Activated T-helper 1 cell treated with anti-CD3 and anti-CD28 coated beads, Interleukin-2, amount 50 U/mL, for 16 hours (primary cell): ENCODE measurements around the gene TNFRSF14.

Source experiments
- DNase-seq, 2 donors: peaks; one replicate each; pipeline ENCODE4 v3.0.0-alpha.2; 2020; ENCODE audit warnings: low read depth in 1 of 2, low spot score in 1 of 2

TNFRSF14 gene

GRCh38 chr1:2597441-2598328 lies 41.5 kb downstream of the TNFRSF14 start:
- no peak for DNase-seq

DNA sequence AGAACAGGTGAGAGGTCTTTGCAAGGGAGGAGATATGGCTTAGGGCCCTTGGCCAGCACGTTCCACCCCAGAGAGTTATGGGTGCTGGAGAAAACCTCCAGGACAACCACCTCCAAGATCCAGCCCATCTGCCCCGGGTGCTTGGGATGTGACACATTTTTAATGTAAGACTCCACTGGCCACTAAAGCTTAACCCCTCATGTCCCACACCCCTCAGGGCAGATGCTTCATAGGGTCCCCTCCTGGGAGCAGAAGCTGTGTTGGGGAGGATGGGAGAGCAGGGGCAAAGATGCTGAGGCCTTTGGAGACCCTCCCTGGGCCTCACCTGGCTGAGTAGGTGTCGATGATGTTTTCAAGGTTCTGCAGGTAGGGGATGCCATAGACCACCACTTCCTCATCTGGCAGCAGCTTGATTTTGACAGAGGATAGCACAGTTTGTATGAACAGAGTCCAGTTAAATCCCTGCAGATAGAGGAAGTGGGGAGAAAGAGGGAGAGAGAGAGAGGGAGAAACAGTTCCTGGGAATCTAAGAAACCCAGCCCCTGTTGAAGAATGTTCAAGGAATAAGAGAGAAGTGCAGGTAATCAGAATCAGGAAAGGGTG lies 42.3 kb downstream of the TNFRSF14 start:
- no peak for DNase-seq

- DNase-seq: no peak
These were observed 45.6 kb downstream of the TNFRSF14 start for GRCh38 chr1:2601721-2602303.

- DNase-seq: no peak
These were observed 46.2 kb downstream of the TNFRSF14 start for GRCh38 chr1:2602311-2602835.

GRCh38 chr1:2602866-2603520 lies 46.8 kb downstream of the TNFRSF14 start:
- DNase-seq: no peak

GRCh38 chr1:2603521-2604155 lies 47.5 kb downstream of the TNFRSF14 start:
- DNase-seq: no peak

DNA sequence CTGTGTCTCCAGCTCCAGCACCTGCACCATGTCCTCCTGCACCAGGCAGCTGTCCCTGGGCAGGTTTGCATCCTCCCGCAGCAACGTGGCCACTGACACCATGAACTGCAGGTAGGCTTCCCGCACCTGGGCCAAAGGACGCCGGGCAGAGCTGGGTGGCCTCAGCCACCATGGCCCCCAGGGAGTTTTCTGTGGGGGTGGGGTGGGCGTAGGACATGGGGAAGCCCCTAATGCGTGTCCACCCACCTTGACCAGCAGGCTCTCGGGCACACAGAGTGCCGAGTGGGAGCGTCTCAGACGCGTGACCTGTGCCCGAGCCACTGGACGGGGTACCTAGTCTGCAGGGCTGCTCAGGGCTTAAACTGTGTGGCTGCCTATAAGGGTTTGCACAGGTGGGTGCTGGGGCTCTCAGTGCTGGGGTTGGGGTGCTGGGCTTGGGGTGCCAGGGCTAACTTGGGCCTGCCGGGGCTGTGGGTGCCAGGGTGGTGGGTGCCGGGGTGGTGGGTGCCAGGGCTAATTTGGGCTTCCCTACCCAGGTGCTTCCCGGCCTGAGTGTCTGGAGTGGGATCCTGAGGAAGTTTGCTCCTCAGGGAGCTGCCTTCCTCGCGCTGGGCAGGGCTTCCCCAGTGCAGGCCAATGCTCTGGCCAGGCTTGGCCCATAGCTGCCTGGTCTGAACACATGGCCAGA lies 48.1 kb downstream of the TNFRSF14 start:
- DNase-seq: no peak

GRCh38 chr1:2604844-2605508 lies 48.8 kb downstream of the TNFRSF14 start:
- DNase-seq: no peak

DNA sequence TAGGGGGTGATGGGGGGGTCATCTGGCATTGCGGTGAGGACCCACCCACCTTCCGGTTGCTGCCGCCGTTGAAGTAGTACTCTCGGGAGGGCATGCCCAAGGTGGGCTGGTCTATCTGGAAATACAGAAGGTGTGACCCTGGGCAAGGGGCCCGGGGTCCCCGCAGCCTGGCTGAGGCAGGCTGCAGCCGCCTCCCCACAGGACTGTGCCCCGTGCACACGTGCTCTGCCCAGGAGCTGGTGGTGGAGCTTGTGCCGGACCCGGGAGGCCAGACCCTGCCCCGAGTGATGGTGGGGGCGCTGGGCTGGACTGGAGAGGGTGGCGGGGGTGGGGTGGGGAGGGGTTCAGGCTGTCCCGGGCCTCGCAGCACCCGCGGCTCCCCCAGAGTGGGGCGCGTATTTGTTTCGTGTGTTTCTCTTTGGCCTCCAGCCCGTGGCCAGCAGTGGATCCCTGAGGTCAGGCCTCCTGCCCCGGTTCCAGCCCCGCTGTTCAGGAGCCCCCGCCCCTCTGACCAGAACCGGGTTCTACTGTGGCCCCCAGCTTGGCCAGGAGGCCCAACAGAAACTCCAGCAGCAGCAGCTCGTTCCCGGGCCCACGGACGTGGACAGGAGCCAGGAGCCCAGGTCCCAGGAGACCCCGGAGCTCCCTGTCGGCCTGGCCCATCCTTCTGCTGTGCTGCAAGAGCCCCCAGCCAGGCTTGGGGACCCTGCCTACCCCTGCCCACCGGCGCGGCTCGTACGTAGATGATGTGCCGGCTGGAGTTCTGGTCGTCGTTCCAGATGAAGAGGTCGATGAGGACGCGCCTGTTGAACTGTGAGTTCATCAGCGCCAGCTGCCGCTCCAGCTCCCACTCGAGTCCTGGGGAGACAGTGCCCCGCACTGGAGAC lies 49.6 kb downstream of the TNFRSF14 start:
- no peak for DNase-seq

- no peak for DNase-seq
These were observed 50.3 kb downstream of the TNFRSF14 start for GRCh38 chr1:2606396-2606880.

- peak in 1 of 2 donors; percentile 2 for DNase-seq
These were observed 50.9 kb downstream of the TNFRSF14 start for GRCh38 chr1:2606881-2607621.

DNA sequence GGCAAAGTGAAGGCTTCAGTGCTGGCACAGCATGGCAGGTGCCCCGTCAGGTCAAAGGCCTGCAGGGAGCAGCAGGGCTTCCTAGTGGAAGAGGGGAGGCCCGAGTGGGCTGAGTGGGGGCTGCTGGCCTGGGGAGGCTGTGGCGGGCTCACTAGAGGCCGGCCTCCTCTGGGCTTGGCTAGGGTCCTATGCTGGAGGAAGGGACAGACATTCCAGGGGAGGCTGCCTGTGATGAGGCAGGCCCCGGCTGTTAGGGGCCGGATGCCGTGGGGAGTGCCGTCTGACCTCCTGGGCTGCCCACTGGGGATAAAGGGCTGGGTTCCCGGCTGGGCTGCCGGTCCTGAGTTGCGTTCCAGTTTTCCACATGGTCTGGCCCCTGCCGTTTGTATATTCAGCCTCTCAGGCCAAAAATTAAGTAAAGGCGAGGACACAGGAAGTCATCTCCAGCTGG lies 51.5 kb downstream of the TNFRSF14 start:
- no peak for DNase-seq

- DNase-seq: no peak
These were observed 53.3 kb downstream of the TNFRSF14 start for GRCh38 chr1:2609319-2610035.

GRCh38 chr1:2610036-2610959 lies 54.1 kb downstream of the TNFRSF14 start:
- DNase-seq: peak in 1 of 2 donors; percentile 3

GRCh38 chr1:2611031-2611501 lies 54.9 kb downstream of the TNFRSF14 start:
- DNase-seq: peak in 1 of 2 donors; percentile 2
